ENCODE measurements around the gene IRF4. TPM values are rescaled to one million over a fixed set of nuclear protein-coding genes. Genes with fewer than 3 reads are reported as not detected.

IRF4 gene
- total RNA-seq, 1 donor from 2014 or later: not detected

- no peaks in the 10 kb centered on the region for H3K36me3 Mint-ChIP-seq (ENCODE audit: unreplicated experiment)
- DNase-seq (ENCODE audit: extremely low spot score, unreplicated experiment): no peak
- H3K4me3 Mint-ChIP-seq (ENCODE audit: unreplicated experiment): no peak overlapping the region
- no peaks in the 10 kb centered on the region for H3K9me3 Mint-ChIP-seq (ENCODE audit: unreplicated experiment)
- peaks cover 5% of the 10 kb centered on the region for H3K27me3 Mint-ChIP-seq (ENCODE audit: unreplicated experiment)
- no peak overlapping the region for H3K27ac Mint-ChIP-seq (ENCODE audit: unreplicated experiment)
- no peaks in the 10 kb centered on the region for H3K4me1 Mint-ChIP-seq (ENCODE audit: unreplicated experiment)
- TF ChIP-seq CTCF (IDR thresholded peaks at IDR 0.05): no peak
Observed at GRCh38 chr6:438634-439170, 47.1 kb downstream of the IRF4 start.

- Mint-ChIP-seq H3K4me3 (ENCODE audit: unreplicated experiment) (no peak overlapping the region), H3K27me3 (ENCODE audit: unreplicated experiment) (peaks cover 5% of the 10 kb centered on the region), H3K4me1 (ENCODE audit: unreplicated experiment) (no peaks in the 10 kb centered on the region), H3K36me3 (ENCODE audit: unreplicated experiment) (no peaks in the 10 kb centered on the region), H3K9me3 (ENCODE audit: unreplicated experiment) (no peaks in the 10 kb centered on the region), H3K27ac (ENCODE audit: unreplicated experiment) (no peak overlapping the region)
- no peak for DNase-seq (ENCODE audit: extremely low spot score, unreplicated experiment)
- no peak for TF ChIP-seq CTCF (IDR thresholded peaks at IDR 0.05)
Observed at GRCh38 chr6:439641-440167, 48.2 kb downstream of the IRF4 start.

GRCh38 chr6:441126-441920, 49.8 kb downstream of the IRF4 start:
- no peak overlapping the region for H3K4me3 Mint-ChIP-seq (ENCODE audit: unreplicated experiment)
- H3K9me3 Mint-ChIP-seq (ENCODE audit: unreplicated experiment): no peaks in the 10 kb centered on the region
- H3K27me3 Mint-ChIP-seq (ENCODE audit: unreplicated experiment): peaks cover 5% of the 10 kb centered on the region
- TF ChIP-seq CTCF (IDR thresholded peaks at IDR 0.05): no peak
- H3K27ac Mint-ChIP-seq (ENCODE audit: unreplicated experiment): no peak overlapping the region
- no peak for DNase-seq (ENCODE audit: extremely low spot score, unreplicated experiment)
- H3K4me1 Mint-ChIP-seq (ENCODE audit: unreplicated experiment): no peaks in the 10 kb centered on the region
- no peaks in the 10 kb centered on the region for H3K36me3 Mint-ChIP-seq (ENCODE audit: unreplicated experiment)

- TF ChIP-seq CTCF (IDR thresholded peaks at IDR 0.05): no peak
- H3K4me1 Mint-ChIP-seq (ENCODE audit: unreplicated experiment): no peaks in the 10 kb centered on the region
- no peak overlapping the region for H3K4me3 Mint-ChIP-seq (ENCODE audit: unreplicated experiment)
- H3K36me3 Mint-ChIP-seq (ENCODE audit: unreplicated experiment): no peaks in the 10 kb centered on the region
- peaks cover under 1% of the 10 kb centered on the region for H3K27me3 Mint-ChIP-seq (ENCODE audit: unreplicated experiment)
- H3K9me3 Mint-ChIP-seq (ENCODE audit: unreplicated experiment): peaks cover 3% of the 10 kb centered on the region
- DNase-seq (ENCODE audit: extremely low spot score, unreplicated experiment): no peak
- no peak overlapping the region for H3K27ac Mint-ChIP-seq (ENCODE audit: unreplicated experiment)
Observed at GRCh38 chr6:443621-444159, 52.1 kb downstream of the IRF4 start.

GRCh38 chr6:444653-445275, 53.2 kb downstream of the IRF4 start:
- Mint-ChIP-seq H3K9me3 (ENCODE audit: unreplicated experiment) (peaks cover 4% of the 10 kb centered on the region), H3K36me3 (ENCODE audit: unreplicated experiment) (no peaks in the 10 kb centered on the region), H3K27ac (ENCODE audit: unreplicated experiment) (no peak overlapping the region), H3K4me1 (ENCODE audit: unreplicated experiment) (no peaks in the 10 kb centered on the region), H3K27me3 (ENCODE audit: unreplicated experiment) (no peaks in the 10 kb centered on the region), H3K4me3 (ENCODE audit: unreplicated experiment) (no peak overlapping the region)
- TF ChIP-seq CTCF (IDR thresholded peaks at IDR 0.05): no peak
- no peak for DNase-seq (ENCODE audit: extremely low spot score, unreplicated experiment)
